Rectal smooth muscle tissue (tissue), 1 donor: ENCODE data around the gene SH3RF3.
A peak's percentile ranks its signal among the peaks of the same experiment; 100 is the strongest.
"Not testable (repeated sequence)": the region's sequence is repeated elsewhere in the genome, so short reads cannot be mapped to it uniquely, and the experiment has no call there.

Experiments used
- H3K27ac ChIP-seq: one replicate; pipeline ENCODE4 v1.7.0; 2013; ENCODE audit warnings: low read depth, low read length, inconsistent platforms
- H3K27me3 ChIP-seq: one replicate; pipeline ENCODE4 v1.7.0; 2013; ENCODE audit warnings: low read length; ENCODE audit not compliant: control insufficient read depth, insufficient read depth
- H3K36me3 ChIP-seq: one replicate; pipeline ENCODE4 v1.7.0; 2013; ENCODE audit warnings: low read length; ENCODE audit not compliant: control insufficient read depth, insufficient read depth
- H3K4me1 ChIP-seq: one replicate; pipeline ENCODE4 v1.7.0; 2013; ENCODE audit warnings: low read length; ENCODE audit not compliant: control insufficient read depth, insufficient read depth
- H3K4me3 ChIP-seq: one replicate; pipeline ENCODE4 v1.7.0; 2013; ENCODE audit warnings: low read length
- H3K9ac ChIP-seq: one replicate; pipeline ENCODE4 v1.7.0; 2013; ENCODE audit warnings: low read length

Gene SH3RF3

GRCh38 chr2:109157563-109158105 lies 28.6 kb downstream of the SH3RF3 start:
- H3K27ac ChIP-seq: no peak overlapping the region
- no peaks in the 10 kb centered on the region for H3K27me3 ChIP-seq
- H3K4me1 ChIP-seq: no peaks in the 10 kb centered on the region
- H3K4me3 ChIP-seq: no peak overlapping the region
- H3K9ac ChIP-seq: no peak overlapping the region
- no peaks in the 10 kb centered on the region for H3K36me3 ChIP-seq

GRCh38 chr2:109158237-109158636 lies 29.2 kb downstream of the SH3RF3 start:
- H3K27ac ChIP-seq: no peak overlapping the region
- H3K36me3 ChIP-seq: no peaks in the 10 kb centered on the region
- no peaks in the 10 kb centered on the region for H3K4me1 ChIP-seq
- H3K9ac ChIP-seq: no peak overlapping the region
- H3K4me3 ChIP-seq: no peak overlapping the region
- no peaks in the 10 kb centered on the region for H3K27me3 ChIP-seq

DNA sequence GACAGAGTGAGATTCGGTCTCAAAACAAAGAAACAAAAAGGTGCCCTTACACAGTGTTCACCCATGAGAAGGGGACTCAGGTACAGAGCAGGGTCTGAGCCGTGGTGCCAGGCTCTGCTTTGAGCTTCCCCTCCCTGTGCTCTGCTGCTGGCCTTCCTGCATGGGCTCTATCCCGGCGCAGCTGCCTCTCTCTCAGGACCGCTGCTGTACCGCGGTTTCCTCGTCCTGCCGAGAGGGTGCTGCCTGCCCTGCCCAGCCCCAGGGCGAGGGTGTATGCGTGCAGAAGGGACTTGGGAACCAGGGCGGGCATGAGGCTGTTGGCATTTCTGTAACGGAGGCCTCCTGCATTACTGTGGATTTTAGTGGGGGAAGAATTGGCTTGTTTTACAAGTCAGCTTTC lies 30.1 kb downstream of the SH3RF3 start:
- no peak overlapping the region for H3K4me3 ChIP-seq
- H3K36me3 ChIP-seq: no peaks in the 10 kb centered on the region
- no peak overlapping the region for H3K9ac ChIP-seq
- H3K4me1 ChIP-seq: peaks cover 3% of the 10 kb centered on the region
- no peaks in the 10 kb centered on the region for H3K27me3 ChIP-seq
- H3K27ac ChIP-seq: no peak overlapping the region

- Histone ChIP-seq H3K27ac (no peak overlapping the region), H3K27me3 (no peaks in the 10 kb centered on the region), H3K4me3 (no peak overlapping the region), H3K9ac (no peak overlapping the region), H3K4me1 (peaks cover 11% of the 10 kb centered on the region), H3K36me3 (no peaks in the 10 kb centered on the region)
Observed at GRCh38 chr2:109160714-109161440, 31.9 kb downstream of the SH3RF3 start.

GRCh38 chr2:109162367-109162766 lies 33.4 kb downstream of the SH3RF3 start:
- H3K4me1 ChIP-seq: peaks cover 13% of the 10 kb centered on the region
- H3K9ac ChIP-seq, H3K4me3 ChIP-seq, H3K36me3 ChIP-seq, H3K27me3 ChIP-seq, H3K27ac ChIP-seq: not testable (repeated sequence)

DNA sequence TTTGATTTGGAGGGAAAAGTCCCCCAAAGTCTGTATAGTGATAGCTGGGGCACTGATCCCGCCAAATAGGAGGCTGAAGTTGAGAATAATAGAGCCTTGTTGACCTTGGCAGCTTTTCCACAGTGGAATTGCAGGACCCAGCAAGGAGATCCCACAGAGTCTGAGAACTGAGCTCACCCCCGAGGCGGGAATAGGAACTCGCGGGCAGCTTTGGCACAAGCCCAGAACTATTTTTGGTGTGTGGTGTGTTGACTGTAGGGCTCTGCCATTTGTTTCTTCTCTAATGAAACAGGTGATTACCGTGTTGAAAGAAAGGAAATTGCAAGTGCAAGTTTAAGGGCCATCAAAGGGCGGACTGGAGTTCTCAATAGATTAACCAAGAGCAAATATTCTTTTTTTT lies 34.0 kb downstream of the SH3RF3 start:
- Histone ChIP-seq H3K4me1 (peaks cover 13% of the 10 kb centered on the region), H3K27me3 (no peaks in the 10 kb centered on the region), H3K9ac (no peak overlapping the region), H3K4me3 (no peak overlapping the region), H3K36me3 (no peaks in the 10 kb centered on the region), H3K27ac (no peak overlapping the region)

DNA sequence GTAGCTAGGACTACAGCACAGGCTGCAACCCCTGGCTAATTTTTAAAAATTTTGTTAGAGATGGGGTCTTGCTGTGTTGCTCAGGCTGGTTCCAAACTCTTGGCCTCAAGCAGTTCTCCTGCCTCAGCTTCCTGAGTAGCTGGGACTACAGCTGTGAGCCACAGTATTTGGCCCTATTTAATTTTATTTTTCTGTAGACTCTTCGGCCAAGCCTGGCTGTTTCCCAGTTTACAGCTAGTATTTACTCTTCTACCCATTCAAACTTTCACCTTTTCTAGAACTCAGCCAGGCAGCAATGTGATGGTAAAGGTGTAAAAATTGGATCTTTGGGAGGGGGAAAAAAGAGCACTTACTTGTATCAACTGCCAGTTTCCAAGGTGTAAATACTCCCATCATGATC lies 35.3 kb downstream of the SH3RF3 start:
- Histone ChIP-seq H3K4me1 (peaks cover 13% of the 10 kb centered on the region), H3K9ac (no peak overlapping the region), H3K27ac (peak overlapping the region; percentile 57), H3K27me3 (no peaks in the 10 kb centered on the region), H3K4me3 (no peak overlapping the region), H3K36me3 (no peaks in the 10 kb centered on the region)

GRCh38 chr2:109164739-109165221 lies 35.8 kb downstream of the SH3RF3 start:
- H3K27me3 ChIP-seq: no peaks in the 10 kb centered on the region
- H3K4me1 ChIP-seq: peaks cover 13% of the 10 kb centered on the region
- peak overlapping the region; percentile 57 for H3K27ac ChIP-seq
- H3K4me3 ChIP-seq: no peak overlapping the region
- no peaks in the 10 kb centered on the region for H3K36me3 ChIP-seq
- H3K9ac ChIP-seq: no peak overlapping the region

DNA sequence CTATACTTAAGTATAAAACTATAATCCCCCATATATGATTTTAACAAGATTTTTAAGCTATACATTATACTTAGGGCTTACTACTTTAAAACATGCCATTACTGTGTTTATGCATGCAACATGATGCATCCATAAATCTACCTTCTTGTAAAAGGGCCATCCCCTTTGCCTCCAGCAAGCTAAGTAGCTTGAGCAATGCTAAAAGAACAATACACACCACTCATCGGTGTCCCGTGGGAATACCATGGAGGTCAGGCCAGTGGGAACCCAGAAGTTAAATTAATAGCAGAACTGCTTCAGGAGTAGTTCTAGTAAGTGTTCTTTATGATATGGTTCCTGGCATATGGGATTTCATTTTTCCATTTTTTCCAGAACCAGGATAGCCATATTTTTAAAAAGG lies 37.8 kb downstream of the SH3RF3 start:
- no peak overlapping the region for H3K27ac ChIP-seq
- no peaks in the 10 kb centered on the region for H3K36me3 ChIP-seq
- no peak overlapping the region for H3K9ac ChIP-seq
- H3K4me1 ChIP-seq: peaks cover 26% of the 10 kb centered on the region
- no peak overlapping the region for H3K4me3 ChIP-seq
- H3K27me3 ChIP-seq: no peaks in the 10 kb centered on the region

- Histone ChIP-seq H3K4me3 (no peak overlapping the region), H3K36me3 (no peaks in the 10 kb centered on the region), H3K9ac (no peak overlapping the region), H3K27me3 (no peaks in the 10 kb centered on the region), H3K4me1 (peaks cover 38% of the 10 kb centered on the region), H3K27ac (no peak overlapping the region)
Observed at GRCh38 chr2:109168086-109168485, 39.1 kb downstream of the SH3RF3 start.

- Histone ChIP-seq H3K27ac (no peak overlapping the region), H3K4me3 (no peak overlapping the region), H3K4me1 (peaks cover 44% of the 10 kb centered on the region), H3K27me3 (no peaks in the 10 kb centered on the region), H3K36me3 (no peaks in the 10 kb centered on the region), H3K9ac (no peak overlapping the region)
Observed at GRCh38 chr2:109168716-109169115, 39.7 kb downstream of the SH3RF3 start.

DNA sequence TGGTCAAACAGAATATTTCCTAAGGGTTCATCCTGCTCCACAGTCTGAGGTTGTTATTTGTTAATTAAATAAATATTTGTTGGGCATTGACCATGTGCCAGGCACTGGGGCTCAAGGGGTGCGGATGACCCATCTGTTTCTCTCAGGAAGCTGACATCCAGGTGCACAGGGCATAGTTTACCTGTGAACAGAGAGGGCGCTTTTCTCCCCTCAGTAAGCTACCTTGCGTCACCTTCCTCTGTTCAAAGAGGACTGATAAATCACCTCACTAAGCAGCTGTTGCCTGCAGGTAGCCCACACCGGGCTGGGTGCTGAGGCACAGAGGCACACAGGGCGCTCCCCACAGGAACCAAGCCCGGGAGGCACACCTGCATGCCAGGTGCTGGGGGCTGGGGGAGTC lies 41.6 kb downstream of the SH3RF3 start:
- H3K27ac ChIP-seq: peak overlapping the region; percentile 90
- no peak overlapping the region for H3K9ac ChIP-seq
- H3K36me3 ChIP-seq: no peaks in the 10 kb centered on the region
- peaks cover 41% of the 10 kb centered on the region for H3K4me1 ChIP-seq
- no peak overlapping the region for H3K4me3 ChIP-seq
- no peaks in the 10 kb centered on the region for H3K27me3 ChIP-seq
